NCI-H748 (cell line): Measurements from ENCODE around the gene HPCA.

ENCODE experiments used
- DNase-seq: peaks from one replicate; lab custom pipeline; 2025; ENCODE audit not compliant: unreplicated experiment; lab: John Stamatoyannopoulos, UW

Gene HPCA

DNA sequence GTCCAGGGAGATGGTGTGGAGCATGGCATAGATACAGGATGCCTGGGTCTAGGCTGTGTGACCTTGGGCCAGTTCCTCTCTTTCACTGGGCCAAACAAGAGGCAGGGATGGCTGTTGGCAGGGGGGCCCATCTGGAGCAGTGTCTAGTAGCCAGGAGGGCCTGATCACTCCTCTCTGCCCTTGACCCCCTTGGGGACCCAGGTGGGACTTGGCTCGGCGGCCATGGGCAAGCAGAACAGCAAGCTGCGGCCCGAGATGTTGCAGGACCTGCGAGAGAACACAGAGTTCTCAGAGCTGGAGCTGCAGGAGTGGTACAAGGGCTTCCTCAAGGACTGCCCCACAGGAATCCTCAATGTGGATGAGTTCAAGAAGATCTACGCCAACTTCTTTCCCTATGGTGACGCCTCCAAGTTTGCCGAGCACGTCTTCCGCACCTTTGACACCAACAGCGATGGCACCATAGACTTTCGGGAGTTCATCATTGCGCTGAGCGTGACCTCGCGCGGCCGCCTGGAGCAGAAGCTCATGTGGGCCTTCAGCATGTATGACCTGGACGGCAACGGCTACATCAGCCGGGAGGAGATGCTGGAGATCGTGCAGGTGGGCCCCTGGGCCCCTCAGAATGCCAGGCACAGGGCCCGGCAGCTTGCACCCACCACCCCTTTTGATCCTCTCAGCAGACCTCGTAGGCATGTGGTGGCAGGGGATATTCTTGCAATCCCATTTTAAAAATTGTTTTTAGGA lies 2.6 kb downstream of the HPCA start:
- DNase-seq, result no peak

DNA sequence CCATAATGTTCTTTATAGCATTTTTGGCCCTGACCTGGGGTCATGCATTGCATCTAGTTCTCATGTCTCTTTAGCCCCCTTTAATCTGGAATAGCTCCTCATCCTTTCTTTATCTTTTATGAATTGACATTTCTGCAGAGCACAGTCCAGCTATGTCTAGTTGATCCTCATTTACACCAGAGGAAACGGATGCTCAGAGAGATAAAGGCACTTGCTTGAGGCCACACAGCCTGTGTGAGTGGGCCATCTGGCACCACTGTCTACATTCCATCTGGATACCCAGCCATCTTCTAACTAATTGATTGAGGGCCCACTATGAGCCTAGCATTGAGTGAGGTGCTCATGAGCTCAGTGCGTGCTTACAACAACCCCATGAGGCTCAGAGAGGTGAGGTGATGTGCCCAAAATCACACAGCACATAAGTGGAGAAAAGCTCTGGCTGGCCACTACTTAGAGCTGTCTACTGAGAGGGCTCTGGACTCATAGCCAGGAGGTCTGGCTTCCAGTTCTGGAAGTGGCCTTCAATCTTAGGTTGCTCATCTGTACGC lies 3.5 kb downstream of the HPCA start:
- no peak for DNase-seq

DNA sequence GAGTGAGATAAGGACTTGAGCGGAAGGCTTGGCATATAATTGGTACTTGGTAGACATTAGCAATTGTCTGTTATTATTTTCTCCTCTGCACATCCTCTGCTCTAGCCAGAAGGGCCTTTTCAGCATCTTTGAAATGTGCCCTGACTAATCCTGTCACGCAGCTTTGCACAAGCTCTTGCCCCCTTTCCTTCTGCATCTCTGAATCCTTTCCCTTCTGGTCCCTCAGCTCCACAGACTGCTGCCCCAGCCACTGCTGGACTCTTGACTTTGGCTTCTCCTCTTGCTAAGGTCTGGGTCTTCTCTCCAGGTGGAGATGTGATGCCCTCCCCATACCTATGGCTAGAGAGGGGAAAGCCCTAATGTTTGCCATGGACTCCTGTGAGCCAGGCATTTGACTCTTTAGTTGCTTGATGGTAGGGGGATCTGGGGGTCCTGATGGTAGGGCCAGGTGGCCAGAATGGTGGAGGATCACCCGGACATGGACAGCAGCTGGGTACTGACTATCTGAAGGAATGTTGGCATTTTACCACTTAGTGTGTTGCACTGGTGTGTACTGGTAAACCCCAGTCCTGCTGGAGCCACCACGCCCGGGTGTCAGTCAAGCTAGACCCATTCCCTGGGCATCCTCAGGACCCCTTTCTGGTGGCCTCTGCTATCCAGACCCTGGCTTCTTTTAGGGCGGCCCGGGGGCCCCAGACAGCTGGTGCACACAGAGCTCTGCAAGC lies 4.4 kb downstream of the HPCA start:
- DNase-seq, result no peak

DNA sequence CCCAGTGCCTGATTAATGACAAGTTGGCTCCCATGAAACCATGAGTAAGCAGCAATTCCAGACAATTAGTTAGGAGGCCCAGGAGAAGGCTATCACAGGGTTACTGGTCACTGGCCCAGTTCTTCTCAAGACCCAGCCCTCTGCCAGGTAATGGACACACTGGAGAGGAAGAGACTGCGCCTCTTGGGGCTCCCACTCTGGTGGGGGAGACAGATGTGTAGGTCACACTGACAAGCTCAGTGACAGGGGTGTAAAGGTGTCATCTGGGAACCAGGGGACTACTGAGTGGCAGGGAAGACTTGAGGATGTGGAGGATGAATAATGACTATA lies 4.9 kb downstream of the HPCA start:
- DNase-seq, result no peak

DNA sequence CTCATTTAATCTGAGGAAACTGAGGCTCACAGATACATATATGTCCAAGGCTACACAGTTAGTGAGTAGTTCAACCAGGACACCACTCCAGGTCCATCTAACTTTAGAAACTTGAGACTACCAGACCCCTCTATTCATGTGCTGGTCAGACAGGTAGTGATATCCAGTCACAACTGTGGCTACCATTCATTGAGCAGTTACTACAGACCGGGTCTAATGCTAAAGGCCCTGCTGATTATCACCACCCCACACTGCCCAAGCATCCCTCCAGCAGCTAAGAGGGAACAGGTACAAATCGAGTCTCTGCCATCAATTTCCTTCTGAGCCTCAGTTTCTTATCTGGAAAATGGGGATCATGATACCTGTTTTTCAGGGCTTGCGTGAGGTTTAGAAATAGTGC lies 5.3 kb downstream of the HPCA start:
- no peak for DNase-seq

DNA sequence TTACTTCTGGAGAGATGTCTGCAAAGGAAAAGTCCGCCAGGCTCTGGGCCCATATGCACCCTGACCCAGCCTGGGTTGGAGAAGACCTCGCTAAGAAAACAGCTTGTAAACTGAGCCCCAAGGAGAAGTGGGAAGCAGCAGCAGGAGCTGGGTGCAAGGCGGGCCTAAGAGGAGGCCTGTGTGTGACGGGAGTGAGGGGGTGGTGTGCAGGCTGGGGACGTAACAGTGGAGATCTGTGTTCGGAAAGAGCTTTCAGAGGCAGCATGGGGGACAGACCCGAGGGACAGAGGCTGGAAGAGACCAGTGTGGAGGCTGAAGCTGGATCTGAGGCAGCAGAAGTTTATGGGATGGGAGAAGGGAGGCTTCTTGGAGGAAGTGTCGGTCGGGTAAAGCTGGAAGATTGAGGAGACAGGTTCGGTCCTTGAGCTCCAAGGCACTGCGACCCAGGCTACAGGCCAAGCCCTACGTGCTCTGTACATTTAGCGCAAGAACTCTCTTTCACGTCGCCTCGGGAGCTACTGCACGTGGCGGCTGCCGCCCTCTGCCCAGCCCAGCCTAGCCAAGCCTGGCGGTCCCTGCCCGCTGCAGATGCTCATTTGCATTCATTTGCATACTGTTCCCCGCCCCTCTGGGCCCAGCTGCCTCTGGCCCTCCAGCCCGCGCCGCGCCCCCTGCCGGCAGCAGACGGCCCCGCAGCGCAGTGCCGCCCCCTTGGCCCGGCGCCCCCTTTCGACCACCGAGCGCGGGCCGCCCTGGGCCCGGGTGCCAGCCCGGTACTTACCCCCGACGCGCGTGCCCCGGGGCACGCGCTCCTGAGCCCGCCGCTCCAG lies 6.3 kb downstream of the HPCA start:
- DNase-seq, result peak; percentile 72

DNA sequence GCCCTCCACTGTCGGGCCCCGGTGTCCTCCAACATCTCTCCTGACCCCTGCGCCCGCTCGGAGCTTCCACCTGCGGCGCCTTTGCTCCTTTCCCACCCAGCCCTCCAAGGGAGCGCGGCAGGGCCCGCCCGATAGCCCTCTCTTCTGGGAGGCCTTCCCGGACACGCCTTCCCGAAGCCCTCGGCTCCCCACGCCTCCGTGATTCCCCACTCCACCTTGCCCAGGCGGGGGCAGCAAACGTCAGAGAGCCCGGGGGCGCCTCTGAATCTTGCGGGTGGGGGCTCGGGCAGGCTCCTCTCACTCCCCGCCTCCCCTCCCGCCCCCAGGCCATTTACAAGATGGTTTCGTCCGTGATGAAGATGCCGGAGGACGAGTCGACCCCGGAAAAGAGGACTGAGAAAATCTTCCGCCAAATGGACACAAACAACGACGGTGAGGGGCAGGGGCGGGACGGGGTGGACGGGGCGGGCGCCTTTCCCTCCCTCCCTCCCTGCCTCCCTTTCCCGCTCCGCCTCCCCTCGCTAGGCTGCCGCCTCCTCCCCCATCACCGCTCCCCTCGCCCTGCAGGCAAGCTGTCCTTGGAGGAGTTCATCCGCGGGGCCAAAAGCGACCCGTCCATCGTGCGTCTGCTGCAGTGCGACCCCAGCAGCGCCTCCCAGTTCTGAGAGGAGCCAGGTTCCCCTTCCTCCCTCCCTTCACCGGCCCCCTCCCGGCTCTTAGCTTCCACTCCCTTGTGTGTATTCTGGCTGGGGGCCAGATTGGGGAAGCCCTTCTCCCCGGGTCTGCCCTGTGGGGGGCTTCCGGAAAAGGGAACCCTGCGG lies 7.1 kb downstream of the HPCA start:
- DNase-seq, result peak; percentile 66

DNA sequence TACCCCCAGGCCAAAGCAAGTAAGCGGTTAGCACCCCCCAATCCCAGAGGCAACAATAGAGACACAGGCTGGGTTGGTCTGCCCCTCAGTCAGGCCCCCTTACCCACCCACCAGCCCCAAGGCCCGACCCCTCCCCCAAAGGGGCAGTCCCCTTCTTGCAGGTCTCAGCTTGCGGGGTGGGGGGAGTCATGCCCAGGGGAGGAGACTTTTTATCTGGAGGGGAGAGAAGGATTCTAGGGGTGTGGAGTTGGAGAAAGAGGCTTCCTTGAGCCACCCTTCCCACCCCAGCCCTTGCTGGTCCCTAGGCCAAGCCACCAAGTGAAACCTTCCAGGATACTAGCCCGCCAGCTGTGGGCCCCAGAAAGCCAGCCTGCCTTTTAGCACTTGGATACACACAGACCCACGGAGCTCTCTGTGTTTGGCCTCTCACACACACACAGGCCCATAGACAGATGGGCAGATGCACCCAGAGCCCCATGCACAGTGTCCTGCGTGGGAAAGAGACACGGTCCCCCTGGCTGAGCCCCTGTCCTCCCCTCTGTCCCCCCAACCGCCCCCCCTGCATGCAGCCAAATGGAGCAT lies 7.8 kb downstream of the HPCA start:
- DNase-seq, result no peak

DNA sequence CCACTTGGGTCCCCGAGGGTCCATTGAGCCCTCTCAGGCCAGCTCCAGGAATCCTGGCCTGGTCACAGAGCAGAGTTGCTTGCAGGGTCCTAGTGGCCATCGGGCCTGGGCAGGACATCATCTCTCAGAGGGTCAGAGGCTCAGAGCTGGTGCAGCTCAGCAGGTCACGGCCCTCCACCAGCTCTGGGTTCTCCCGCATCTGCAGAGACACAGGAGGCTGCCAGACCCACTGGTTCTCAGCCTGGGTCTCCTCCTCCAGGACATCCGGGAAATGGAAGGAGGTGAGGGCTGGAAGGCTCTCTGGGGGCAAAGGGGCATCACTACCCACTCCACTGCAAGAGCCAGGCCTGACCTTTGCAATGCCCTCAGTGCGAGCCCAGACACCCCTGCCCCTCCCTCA lies 8.4 kb downstream of the HPCA start:
- DNase-seq, result no peak

DNA sequence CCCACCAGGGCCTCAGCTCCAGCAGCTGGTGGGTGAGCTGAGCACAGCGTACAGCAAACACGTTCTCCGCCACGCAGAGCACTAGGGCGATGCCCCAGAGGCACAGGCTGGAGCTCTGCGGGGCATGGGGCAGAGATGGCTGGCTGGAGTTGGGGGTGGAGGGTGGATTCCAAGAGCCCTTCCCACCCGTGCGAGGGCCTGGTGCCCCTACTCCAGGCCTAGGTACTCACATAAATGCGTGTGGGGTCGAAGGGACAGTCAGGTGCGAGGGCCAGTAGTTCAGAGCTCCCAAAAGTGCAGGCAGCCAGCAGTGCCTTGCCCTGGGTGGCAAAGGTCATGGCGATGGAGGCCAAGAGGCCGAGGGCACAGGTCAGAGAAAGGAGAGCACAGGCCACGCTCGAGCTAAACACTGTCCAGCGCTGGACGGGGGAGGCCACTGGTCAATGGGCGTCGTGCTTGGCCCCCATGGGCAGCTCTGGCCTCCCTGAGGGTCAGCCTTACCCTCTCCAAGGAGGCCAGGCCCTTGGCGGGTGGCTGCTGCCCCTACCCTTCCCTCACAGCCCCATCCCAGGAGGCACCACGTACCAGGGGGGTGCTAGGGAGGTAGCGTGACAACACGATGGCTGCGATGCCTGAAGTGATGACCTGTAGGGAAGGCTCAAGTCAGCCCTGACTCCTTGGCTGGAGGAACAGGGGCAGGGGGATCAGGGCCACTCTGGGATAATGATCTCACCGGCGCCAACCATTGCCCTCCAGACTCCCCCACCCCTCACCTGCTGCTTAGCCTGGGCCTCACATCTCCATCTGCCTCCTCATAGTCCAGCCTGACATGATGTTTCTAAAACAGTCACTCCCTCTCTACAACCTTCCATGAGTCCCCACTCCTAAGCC lies 9.3 kb downstream of the HPCA start:
- no peak for DNase-seq

DNA sequence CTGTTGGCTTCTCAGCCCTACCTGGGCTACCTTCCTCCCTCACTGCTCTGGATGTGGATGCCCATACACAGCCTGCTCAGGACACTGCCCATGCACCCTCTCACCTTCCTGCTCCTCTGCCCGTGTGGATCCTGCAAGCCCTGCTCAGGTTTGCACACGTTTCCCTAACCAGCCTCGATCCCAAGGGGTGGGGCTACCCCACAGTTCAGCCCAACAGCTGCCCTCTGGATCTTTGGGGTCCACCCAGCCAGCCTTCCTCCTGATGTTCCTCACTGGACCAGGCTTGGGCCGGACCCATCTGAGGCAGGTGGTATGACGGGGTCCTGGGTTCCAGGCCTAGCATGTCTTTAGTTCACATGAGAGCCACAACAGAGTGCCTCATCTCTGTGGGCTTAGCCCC lies 10.2 kb downstream of the HPCA start:
- DNase-seq, result no peak

DNA sequence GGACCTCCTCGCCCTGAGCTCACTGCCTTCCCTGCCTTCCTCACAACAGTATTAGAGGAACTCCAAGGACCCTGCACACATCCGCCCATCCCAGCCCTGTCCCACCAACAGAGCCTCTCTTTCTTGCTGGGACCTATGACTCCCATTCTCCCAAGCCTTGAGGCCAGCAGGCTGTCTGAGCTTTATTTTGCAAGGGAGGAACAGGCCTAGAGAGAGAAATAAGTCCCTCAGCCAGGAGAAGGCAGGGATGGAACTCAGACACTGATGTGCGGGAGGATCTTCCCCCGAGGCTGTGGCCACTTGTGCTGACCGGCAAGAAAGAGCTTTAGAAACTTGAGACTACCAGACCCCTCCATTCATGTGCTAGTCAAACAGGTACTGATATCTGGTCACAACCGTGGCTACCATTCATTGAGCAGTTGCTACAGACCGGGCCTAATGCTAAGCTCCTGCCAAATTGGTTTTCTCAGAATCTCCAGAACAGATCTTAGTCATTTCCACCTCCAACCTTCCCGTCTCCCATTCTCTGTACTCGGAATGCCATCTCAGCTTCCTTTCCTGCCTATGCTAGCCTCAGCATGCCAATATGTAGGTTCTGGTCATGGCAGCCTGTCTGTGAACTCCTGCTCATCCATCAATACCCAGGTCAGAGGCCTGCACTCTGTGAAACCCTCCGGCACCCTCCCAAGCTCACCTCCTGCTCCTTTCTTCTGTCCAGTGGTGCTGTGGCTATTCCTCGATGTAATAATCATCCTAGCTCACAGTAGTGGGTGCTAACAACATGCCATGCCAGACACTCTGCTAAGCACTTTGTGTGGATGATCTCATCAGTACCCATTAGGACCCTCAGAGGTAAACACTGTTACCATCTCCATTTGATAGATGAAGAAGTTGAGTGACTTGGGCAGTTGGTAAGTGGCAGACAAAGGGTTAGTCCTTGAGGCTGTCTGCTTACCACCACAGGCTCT lies 11.1 kb downstream of the HPCA start:
- no peak for DNase-seq

DNA sequence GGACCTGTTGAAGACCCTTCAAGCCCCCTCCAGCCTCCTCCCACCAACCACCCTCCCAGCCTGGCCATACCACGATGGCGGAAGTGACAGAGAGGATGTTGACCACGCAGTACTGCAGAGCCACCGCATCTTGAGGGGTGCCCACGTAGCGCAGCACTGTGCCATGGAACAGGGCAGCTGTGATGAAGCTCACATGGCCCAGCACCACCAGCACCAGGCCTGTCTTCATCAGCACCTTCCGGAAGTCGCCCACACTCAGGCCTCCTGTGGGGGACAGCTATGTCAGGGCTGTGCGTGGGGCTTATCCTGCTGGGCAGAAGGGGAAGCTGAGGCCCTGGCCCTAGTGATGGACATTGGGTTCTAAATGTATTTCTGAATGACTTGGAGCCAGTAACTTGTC lies 11.8 kb downstream of the HPCA start:
- DNase-seq, result no peak

DNA sequence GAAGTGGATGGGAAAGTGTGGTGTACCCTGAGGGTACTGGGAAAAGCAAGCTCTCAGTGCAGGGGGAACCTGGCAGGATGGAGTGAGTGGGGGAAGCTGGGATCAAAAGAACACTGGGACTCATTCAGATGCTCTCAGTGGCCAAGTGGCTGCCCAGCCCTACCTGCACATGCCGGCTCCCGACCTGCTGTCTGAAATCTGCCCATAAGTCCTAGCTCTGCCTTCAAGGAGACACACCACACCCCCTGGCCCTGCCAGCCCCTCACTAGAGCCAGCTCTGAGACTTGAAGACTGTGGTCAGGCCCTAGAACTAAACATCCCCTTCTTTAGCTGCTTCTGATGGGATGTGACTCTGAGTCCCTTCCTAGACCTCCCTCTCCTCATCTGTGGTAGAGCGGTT lies 12.7 kb downstream of the HPCA start:
- DNase-seq, result no peak

DNA sequence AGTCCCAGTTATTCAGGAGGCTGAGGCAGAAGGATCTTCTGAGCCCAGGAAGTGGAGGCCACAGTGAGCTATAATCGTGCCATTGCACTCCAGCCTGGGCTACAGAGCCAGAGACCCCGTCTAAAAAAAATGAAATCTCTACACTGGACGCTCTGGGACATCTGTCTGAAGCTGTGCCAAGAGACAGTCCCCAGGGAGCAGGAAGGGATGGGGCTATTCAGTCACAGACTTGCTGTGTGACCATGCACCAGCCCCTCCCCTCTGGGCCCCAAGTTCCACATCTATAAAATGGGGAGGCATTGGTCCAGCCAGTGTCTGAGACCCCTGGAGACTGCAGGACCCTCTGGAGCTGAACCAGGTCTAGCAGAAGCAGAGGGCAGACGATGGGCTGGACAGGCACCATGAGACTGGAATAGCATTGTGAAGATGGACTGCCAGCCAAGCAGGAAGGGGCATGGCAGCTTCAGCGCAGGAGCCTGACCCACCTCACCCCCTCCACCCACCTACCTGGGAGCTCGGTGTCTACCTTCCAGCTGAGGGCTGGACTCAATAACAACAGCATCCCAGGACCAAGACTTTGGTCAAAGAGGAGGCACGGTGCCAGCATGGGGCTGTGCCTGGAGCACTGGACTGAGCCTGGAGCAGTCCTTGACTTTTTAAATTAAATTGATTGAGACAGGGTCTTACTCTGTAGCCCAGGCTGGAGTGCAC lies 13.4 kb downstream of the HPCA start:
- no peak for DNase-seq

DNA sequence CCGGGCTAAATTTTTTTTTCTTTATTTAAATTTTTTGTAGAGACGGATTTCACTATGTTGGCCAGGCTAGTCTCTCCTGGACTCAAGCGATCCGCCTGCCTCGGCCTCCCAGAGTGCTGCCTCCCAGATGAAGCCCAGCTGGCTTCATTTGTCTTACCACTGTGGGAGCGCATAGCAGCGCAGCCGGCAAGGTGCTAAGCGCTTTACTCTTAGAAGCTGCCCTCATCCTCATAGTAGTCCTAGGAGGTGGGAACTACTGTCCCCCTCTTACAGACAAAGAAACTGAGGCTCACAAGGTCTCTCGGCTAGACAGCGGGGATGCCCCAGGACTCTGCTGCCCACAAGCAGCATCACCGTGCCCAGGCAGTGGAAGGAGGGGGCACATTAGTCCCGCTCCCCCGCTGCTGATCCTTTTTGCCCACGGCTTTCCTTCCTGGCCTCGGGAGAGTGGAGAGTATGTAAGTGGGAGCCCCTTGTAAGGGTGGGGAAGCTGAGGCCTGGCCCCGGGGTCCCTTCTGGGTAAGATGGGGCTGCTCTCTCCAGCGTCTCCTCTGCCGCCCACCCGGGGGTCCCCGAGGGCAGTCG lies 14.2 kb downstream of the HPCA start:
- DNase-seq, result peak; percentile 12
